Peyer's patch (tissue), 4 donors: Measurements from ENCODE around the gene ZNF618.

ENCODE experiments used
- POLR2A ChIP-seq, 2 donors: fragments of 450-650 bp; IDR thresholded peaks; one replicate each; pipeline ENCODE4 v1.5.1; 2017; ENCODE audit warnings: antibody characterized with exemption in 2 of 2, mild to moderate bottlenecking in 2 of 2, moderate library complexity in 2 of 2
- TF ChIP-seq, protein P1 (sequence below), 6 experiments: fragments of 450-650 bp in 4 of 6; fragments of 200-600 bp in 2 of 6; sonication (generic) in 1 of 6; IDR thresholded peaks; one replicate each; pipeline ENCODE4 v1.5.1; 2017 to 2019; ENCODE audit warnings: antibody characterized with exemption in 6 of 6, mild to moderate bottlenecking in 3 of 6, moderate library complexity in 1 of 6

DNA sequence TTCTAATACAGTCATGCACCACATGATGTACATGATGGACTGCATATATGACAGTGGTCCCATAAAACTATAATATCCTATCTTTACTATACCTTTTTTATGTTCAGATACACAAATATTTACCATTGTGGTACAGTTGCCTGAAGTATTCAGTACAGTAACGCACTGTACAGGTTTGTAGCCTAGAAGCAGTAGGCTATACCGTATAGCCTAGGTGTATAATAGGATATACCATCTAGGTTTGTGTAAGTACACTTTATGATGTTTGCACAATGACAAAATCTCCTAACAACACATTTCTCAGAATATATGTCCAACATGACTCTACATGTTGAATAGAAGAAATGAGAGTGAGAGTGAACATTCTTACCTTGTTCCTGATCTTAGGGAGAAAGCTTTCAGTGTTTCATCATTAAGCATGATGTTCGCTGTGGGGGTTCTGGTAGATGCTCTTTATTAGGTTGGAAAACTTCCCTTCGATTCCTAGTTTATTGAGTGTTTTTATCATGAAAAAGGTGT, 170.2 kb downstream of the ZNF618 start:
- TF ChIP-seq, protein P1, sequence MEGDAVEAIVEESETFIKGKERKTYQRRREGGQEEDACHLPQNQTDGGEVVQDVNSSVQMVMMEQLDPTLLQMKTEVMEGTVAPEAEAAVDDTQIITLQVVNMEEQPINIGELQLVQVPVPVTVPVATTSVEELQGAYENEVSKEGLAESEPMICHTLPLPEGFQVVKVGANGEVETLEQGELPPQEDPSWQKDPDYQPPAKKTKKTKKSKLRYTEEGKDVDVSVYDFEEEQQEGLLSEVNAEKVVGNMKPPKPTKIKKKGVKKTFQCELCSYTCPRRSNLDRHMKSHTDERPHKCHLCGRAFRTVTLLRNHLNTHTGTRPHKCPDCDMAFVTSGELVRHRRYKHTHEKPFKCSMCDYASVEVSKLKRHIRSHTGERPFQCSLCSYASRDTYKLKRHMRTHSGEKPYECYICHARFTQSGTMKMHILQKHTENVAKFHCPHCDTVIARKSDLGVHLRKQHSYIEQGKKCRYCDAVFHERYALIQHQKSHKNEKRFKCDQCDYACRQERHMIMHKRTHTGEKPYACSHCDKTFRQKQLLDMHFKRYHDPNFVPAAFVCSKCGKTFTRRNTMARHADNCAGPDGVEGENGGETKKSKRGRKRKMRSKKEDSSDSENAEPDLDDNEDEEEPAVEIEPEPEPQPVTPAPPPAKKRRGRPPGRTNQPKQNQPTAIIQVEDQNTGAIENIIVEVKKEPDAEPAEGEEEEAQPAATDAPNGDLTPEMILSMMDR (IDR thresholded peaks at IDR 0.05): no peak
- TF ChIP-seq POLR2A (IDR thresholded peaks at IDR 0.05): no peak
